Measurements from ENCODE around the gene FGFR1OP2. TPM values are rescaled to one million over a fixed set of nuclear protein-coding genes. Genes with fewer than 3 reads are reported as not detected.

FGFR1OP2 gene
- total and polyA plus RNA-seq, 8 donors: 9.3 to 23.3 (median 11.6) TPM

- no peak overlapping the region for H3K4me3 ChIP-seq
These were observed 2.4 kb downstream of the FGFR1OP2 start for GRCh38 chr12:26940516-26941214.

GRCh38 chr12:26941215-26941594 is 2.9 kb downstream of the FGFR1OP2 start:
- TF ChIP-seq CTCF (IDR thresholded peaks at IDR 0.05): no peak
- no peak for DNase-seq
- no peak for ATAC-seq
- intact Hi-C loops (cut with DNase I): loop anchor here in 2 of 3 donors (10.0 kb wide), 1 partner anchor 54 kb away; no protein-coding TSS in a partner anchor
- H3K36me3 ChIP-seq: no peaks in the 10 kb centered on the region
- 63 to 72% methylated on average over 1 of the region's 1 CpG for WGBS, 2 donors
- H3K4me3 ChIP-seq: no peak overlapping the region
- no peak overlapping the region for H3K27ac ChIP-seq
- no peaks in the 10 kb centered on the region for H3K27me3 ChIP-seq
- peaks cover 20 to 30% (median 29%) of the 10 kb centered on the region in 3 donors for H3K4me1 ChIP-seq
- no peaks in the 10 kb centered on the region for H3K9me3 ChIP-seq
- no peak for FAIRE-seq

More at GRCh38 chr12:26940516-26941214, 2.4 kb downstream of the FGFR1OP2 start:
- ATAC-seq (no peak), DNase-seq (no peak), FAIRE-seq (no peak)
- 80 to 88% methylated on average over 3 of the region's 3 CpGs for WGBS, 2 donors
- H3K36me3 ChIP-seq: no peaks in the 10 kb centered on the region
- TF ChIP-seq CTCF (IDR thresholded peaks at IDR 0.05): no peak
- H3K4me1 ChIP-seq: peaks cover 21 to 36% (median 34%) of the 10 kb centered on the region in 3 donors
- no peaks in the 10 kb centered on the region for H3K27me3 ChIP-seq
- H3K27ac ChIP-seq: no peak overlapping the region
- intact Hi-C loops (cut with DNase I): loop anchor here in 2 of 3 donors (10.0 kb wide), 1 partner anchor 54 kb away; no protein-coding TSS in a partner anchor
- H3K9me3 ChIP-seq: no peaks in the 10 kb centered on the region

GRCh38 chr12:26948309-26948708 is 10.0 kb downstream of the FGFR1OP2 start:
- no peaks in the 10 kb centered on the region for H3K27me3 ChIP-seq
- FAIRE-seq: no peak
- no peak overlapping the region for H3K27ac ChIP-seq
- H3K9me3 ChIP-seq: no peaks in the 10 kb centered on the region
- no peak for ATAC-seq
- H3K36me3 ChIP-seq: no peaks in the 10 kb centered on the region
- WGBS, 2 donors: 94 to 98% methylated on average over 1 of the region's 1 CpG
- no peaks in the 10 kb centered on the region for H3K4me1 ChIP-seq
- no peak for DNase-seq
- no peak for TF ChIP-seq CTCF (IDR thresholded peaks at IDR 0.05)
- H3K4me3 ChIP-seq: no peak overlapping the region
- intact Hi-C loops (cut with DNase I): loop anchor here in 2 of 3 donors (10.0 kb wide), 1 partner anchor 46 kb away; no protein-coding TSS in a partner anchor

GRCh38 chr12:26953447-26953846 is 15.2 kb downstream of the FGFR1OP2 start:
- H3K27ac ChIP-seq: no peak overlapping the region
- ATAC-seq: peak in 3 of 4 donors; percentile 30 to 81 (median 75)

More at GRCh38 chr12:26953447-26953846, 15.2 kb downstream of the FGFR1OP2 start:
- Histone ChIP-seq H3K36me3 (peaks cover 0 to 3% (median 3%) of the 10 kb centered on the region in 3 donors), H3K4me1 (peaks cover 0 to 4% (median 0%) of the 10 kb centered on the region in 3 donors), H3K9me3 (no peaks in the 10 kb centered on the region), H3K27me3 (no peaks in the 10 kb centered on the region), H3K4me3 (no peak overlapping the region)
- TF ChIP-seq CTCF (IDR thresholded peaks at IDR 0.05): no peak
- 39 to 44% methylated on average over 1 of the region's 1 CpG for WGBS, 2 donors
- FAIRE-seq (no peak), DNase-seq (no peak)
- intact Hi-C loops (cut with DNase I): no loop called here

Measured in pancreas (tissue), 10 donors.